Glutamatergic neuron (in vitro differentiated cells): ENCODE measurements around the gene VIP. TPM values are rescaled to one million over a fixed set of nuclear protein-coding genes. Genes with fewer than 3 reads are reported as not detected.

Experiments
- DNase-seq: peaks from one replicate; pipeline ENCODE4 v3.0.0; 2022
- H3K27ac Mint-ChIP-seq: one replicate; pipeline ENCODE4 v1.8.0; 2020; ENCODE audit warnings: mild to moderate bottlenecking, mixed read lengths, inconsistent platforms; ENCODE audit not compliant: unreplicated experiment
- H3K27me3 Mint-ChIP-seq: one replicate; pipeline ENCODE4 v1.8.0; 2020; ENCODE audit warnings: mild to moderate bottlenecking, moderate library complexity, mixed read lengths, inconsistent platforms; ENCODE audit not compliant: unreplicated experiment
- H3K36me3 Mint-ChIP-seq: one replicate; pipeline ENCODE4 v1.8.0; 2020; ENCODE audit warnings: mild to moderate bottlenecking, mixed read lengths, inconsistent platforms; ENCODE audit not compliant: unreplicated experiment
- H3K4me1 Mint-ChIP-seq: one replicate; pipeline ENCODE4 v1.8.0; 2020; ENCODE audit warnings: mild to moderate bottlenecking, low read depth, mixed read lengths, inconsistent platforms; ENCODE audit not compliant: unreplicated experiment
- H3K4me3 Mint-ChIP-seq: one replicate; pipeline ENCODE4 v1.8.0; 2020; ENCODE audit warnings: mild to moderate bottlenecking, mixed read lengths, inconsistent platforms; ENCODE audit not compliant: unreplicated experiment
- H3K9me3 Mint-ChIP-seq: one replicate; pipeline ENCODE4 v1.8.0; 2020; ENCODE audit warnings: mild to moderate bottlenecking, moderate library complexity, mixed read lengths, inconsistent platforms; ENCODE audit not compliant: unreplicated experiment
- total RNA-seq: library from RNA; stranded (reverse); fragmentation: NEBNext Ultra II Directional; extraction: Animal tissue kit (Norgen Biotek cat#: 25700); gene quantifications from one replicate; pipeline ENCODE4 v1.2.1, GENCODE V29; 2021; ENCODE audit not compliant: unreplicated experiment
- TF ChIP-seq, protein P1 (sequence below): fragments of 200-600 bp; sonication (generic); IDR thresholded peaks from one replicate; pipeline ENCODE4 v1.5.0; 2021; ENCODE audit not compliant: partially characterized antibody, unreplicated experiment

The VIP gene
- total RNA-seq, 1 donor from 2014 or later: not detected

DNA sequence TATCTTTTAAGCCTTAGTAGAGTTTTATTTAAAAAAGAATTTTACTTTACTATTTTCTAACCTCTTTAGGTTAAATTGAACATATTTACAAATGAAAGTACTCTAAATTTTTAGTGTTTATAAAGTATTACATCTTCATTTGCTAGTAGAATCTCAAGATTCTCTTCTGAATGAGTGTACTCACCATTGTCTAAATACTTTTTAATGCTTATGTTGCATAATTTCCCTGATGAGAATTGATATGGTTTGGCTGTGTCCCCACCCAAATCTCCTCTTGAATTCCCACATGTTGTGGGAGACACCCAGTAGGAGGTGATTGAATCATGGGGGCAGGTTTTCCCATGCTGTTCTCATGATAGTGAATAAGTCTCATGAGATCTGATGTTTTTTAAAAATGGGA lies 53.6 kb downstream of the VIP start:
- TF ChIP-seq, protein P1, sequence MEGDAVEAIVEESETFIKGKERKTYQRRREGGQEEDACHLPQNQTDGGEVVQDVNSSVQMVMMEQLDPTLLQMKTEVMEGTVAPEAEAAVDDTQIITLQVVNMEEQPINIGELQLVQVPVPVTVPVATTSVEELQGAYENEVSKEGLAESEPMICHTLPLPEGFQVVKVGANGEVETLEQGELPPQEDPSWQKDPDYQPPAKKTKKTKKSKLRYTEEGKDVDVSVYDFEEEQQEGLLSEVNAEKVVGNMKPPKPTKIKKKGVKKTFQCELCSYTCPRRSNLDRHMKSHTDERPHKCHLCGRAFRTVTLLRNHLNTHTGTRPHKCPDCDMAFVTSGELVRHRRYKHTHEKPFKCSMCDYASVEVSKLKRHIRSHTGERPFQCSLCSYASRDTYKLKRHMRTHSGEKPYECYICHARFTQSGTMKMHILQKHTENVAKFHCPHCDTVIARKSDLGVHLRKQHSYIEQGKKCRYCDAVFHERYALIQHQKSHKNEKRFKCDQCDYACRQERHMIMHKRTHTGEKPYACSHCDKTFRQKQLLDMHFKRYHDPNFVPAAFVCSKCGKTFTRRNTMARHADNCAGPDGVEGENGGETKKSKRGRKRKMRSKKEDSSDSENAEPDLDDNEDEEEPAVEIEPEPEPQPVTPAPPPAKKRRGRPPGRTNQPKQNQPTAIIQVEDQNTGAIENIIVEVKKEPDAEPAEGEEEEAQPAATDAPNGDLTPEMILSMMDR: no peak
- Mint-ChIP-seq H3K9me3 (no peaks in the 10 kb centered on the region), H3K4me1 (no peaks in the 10 kb centered on the region), H3K36me3 (no peaks in the 10 kb centered on the region), H3K27ac (no peak overlapping the region), H3K4me3 (no peak overlapping the region), H3K27me3 (no peaks in the 10 kb centered on the region)
- no peak for DNase-seq

Other genes with a start within 250 kb of the VIP start
- gene SYNE1, start 113.4 kb upstream of the VIP start, total RNA-seq: 23.4 TPM
- gene MYCT1, start 52.9 kb upstream of the VIP start, total RNA-seq: not detected
- gene FBXO5, start 232.2 kb downstream of the VIP start, total RNA-seq: 6.2 TPM